Effector memory CD4-positive, alpha-beta T cell (primary cell): Measurements from ENCODE around the gene LRRC4C.

Experiments used
- DNase-seq, 3 donors: peaks; one replicate each; pipeline ENCODE4 v3.0.0-alpha.2; 2020
- H3K27ac ChIP-seq: 2 replicates; pipeline ENCODE4 v1.7.0; 2013; ENCODE audit warnings: mild to moderate bottlenecking, low read length, moderate library complexity; ENCODE audit not compliant: insufficient read depth, poor library complexity, severe bottlenecking
- H3K27me3 ChIP-seq: replicated peaks from 2 replicates; pipeline ENCODE4 v1.7.0; 2013; ENCODE audit warnings: mild to moderate bottlenecking, low read length; ENCODE audit not compliant: insufficient read depth, control insufficient read depth, poor library complexity, severe bottlenecking
- H3K36me3 ChIP-seq: 2 replicates; pipeline ENCODE4 v1.7.0; 2013; ENCODE audit warnings: mild to moderate bottlenecking, low read length, moderate library complexity; ENCODE audit not compliant: control insufficient read depth, insufficient read depth
- H3K4me1 ChIP-seq: 2 replicates; pipeline ENCODE4 v1.7.0; 2013; ENCODE audit warnings: low read length, mild to moderate bottlenecking; ENCODE audit not compliant: control insufficient read depth, insufficient read depth, poor library complexity, severe bottlenecking
- H3K4me3 ChIP-seq: 2 replicates; pipeline ENCODE4 v1.7.0; 2013; ENCODE audit warnings: low read length, low read depth, mild to moderate bottlenecking; ENCODE audit not compliant: insufficient read depth, poor library complexity, severe bottlenecking
- H3K9me3 ChIP-seq: 2 replicates; pipeline ENCODE4 v1.7.0; 2013; ENCODE audit warnings: mild to moderate bottlenecking, low read length, moderate library complexity; ENCODE audit not compliant: control insufficient read depth

Gene LRRC4C

DNA sequence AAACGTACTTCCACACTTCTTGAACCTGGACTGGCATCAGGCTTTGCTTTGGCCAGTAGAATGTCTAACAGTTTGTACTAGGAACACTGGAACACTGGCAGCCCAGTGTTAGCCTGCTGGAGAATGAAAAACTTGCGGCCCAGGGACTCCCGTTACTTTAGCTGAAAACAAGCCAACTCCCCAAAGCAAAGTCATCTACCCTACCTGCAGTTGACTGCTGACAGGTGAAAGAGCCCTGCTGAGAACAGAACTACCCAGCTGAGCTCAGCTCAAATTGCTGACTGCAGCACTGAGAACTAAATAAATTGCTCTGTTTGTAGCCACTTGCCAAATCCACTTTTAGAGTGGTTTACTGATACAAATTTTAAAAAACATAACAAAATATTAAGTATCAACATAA is 342.5 kb downstream of the LRRC4C start:
- Histone ChIP-seq H3K4me1 (no peaks in the 10 kb centered on the region), H3K4me3 (no peak overlapping the region), H3K27me3 (no peaks in the 10 kb centered on the region), H3K27ac (no peak overlapping the region), H3K36me3 (no peaks in the 10 kb centered on the region), H3K9me3 (no peaks in the 10 kb centered on the region)
- no peak for DNase-seq

DNA sequence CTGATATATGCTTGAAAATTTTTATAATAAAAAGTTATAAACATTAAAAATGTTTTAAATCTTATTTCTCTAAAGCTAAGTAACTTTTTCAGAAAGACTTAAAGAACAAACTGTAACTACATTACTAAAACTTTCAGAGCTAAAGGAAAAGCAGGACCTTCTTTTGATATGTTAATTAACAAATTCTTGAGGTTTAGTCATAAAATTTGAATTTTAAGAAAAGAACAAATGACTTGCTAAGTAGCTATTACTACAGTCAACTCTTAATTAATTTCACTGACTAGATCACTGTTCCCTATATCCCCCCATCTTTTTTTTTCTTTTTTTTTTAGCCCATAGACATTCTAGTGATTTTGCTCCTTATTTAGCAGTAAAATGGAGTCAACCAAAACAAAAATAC is 344.4 kb downstream of the LRRC4C start:
- Histone ChIP-seq H3K9me3 (no peaks in the 10 kb centered on the region), H3K27me3 (no peaks in the 10 kb centered on the region), H3K4me1 (no peaks in the 10 kb centered on the region), H3K4me3 (no peak overlapping the region), H3K36me3 (no peaks in the 10 kb centered on the region), H3K27ac (no peak overlapping the region)
- DNase-seq = no peak

DNA sequence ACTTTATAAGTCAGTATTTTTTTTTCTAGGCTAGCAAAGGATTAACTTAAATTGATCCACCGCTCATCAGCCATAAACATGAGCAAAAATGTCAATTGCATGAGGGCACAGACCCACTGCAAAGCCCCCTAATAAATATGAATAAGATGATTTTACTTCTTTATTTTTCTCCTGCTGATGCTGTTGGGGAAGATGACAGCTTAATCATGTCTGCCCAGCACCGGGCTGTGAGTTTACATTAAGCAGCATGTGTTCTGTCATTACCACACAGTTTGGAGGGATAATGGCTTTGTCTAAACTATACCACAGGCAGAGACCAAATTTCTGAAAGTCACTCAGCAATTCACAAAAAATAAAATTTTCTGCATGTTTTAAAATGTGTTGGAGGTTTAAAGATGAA is 346.3 kb downstream of the LRRC4C start:
- no peak for DNase-seq
- Histone ChIP-seq H3K4me1 (no peaks in the 10 kb centered on the region), H3K36me3 (no peaks in the 10 kb centered on the region), H3K27me3 (no peaks in the 10 kb centered on the region), H3K9me3 (no peaks in the 10 kb centered on the region), H3K27ac (no peak overlapping the region), H3K4me3 (no peak overlapping the region)

DNA sequence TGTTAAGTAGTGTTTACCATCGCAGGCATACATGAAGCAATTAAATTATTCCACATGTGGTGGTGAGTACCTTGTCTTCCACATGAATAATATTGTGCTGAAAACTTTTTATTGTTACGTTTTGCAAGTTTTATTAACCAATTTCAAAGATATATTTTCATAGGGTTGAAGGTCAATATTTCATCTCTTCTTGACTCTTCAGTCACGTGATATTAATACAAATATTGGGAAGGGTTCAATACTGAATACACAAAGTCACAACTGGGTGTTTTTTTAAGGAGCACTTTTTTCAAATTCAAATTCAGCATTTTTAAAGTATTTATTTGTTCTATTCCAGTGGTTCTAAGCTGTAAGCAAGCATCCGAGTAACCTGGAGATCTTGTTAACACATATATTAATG is 348.9 kb downstream of the LRRC4C start:
- Histone ChIP-seq H3K36me3 (no peaks in the 10 kb centered on the region), H3K27me3 (no peaks in the 10 kb centered on the region), H3K9me3 (no peaks in the 10 kb centered on the region), H3K4me3 (no peak overlapping the region), H3K4me1 (no peaks in the 10 kb centered on the region), H3K27ac (no peak overlapping the region)
- no peak for DNase-seq

DNA sequence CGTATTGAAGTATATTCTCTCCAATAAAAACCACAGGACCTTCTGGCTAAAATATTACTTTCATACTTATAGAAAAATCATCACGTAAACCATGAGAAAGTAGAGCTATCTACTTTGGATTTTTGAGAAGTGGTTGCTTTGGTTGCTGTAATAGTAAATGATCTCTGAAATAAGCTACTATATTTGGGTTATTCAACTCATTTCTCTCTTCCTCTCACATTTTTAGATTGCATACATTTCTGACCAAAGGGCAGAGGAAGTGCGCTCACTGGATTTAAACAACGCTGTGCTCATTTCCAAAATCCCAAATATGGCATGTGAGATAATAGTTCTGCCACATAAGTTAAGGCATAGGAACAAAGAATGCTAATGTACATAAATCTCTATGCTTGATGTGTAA is 357.0 kb downstream of the LRRC4C start:
- Histone ChIP-seq H3K27ac (no peak overlapping the region), H3K9me3 (no peaks in the 10 kb centered on the region), H3K27me3 (no peaks in the 10 kb centered on the region), H3K4me1 (no peaks in the 10 kb centered on the region), H3K36me3 (no peaks in the 10 kb centered on the region), H3K4me3 (no peak overlapping the region)
- DNase-seq = no peak

DNA sequence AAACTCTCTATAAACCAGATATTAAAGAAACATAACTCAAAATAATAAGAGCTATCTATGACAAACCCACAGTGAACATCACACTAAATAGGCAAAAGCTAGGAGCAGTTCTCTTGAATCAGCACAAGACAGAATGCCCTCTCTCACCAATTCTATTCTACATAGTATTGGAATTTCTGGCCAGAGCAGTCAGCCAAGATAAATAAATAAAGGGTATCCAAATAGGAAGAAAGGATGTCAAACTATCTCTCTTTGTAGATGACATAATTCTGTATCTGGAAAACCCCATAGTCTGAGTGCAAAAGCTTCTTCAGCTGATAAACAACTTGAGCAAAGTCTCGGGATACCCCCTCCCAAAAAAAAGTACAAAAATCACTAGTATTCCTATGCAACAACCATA is 359.8 kb downstream of the LRRC4C start:
- no peaks in the 10 kb centered on the region for H3K36me3 ChIP-seq
- DNase-seq = no peak

DNA sequence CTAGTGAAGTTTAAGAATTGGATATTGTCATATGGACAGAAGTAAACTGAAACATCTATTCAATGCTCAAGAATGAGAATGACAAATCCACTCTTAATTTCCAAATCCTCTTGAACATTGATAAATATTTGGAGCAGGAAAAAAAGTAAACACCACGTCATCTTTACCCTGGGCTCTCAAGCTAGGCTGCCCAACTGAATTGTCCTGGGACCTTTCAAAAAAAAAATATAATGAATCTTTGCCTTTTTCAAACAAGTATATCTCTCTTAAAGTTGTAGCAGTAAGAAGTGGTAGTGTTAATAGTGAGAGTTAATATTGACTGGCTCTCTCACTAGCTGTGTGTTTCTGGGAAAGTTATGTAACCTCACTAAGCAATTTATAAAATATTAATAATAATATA is 374.3 kb downstream of the LRRC4C start:
- H3K9me3 ChIP-seq = no peaks in the 10 kb centered on the region
- no peak overlapping the region for H3K27ac ChIP-seq
- DNase-seq = no peak
- H3K4me1 ChIP-seq = no peaks in the 10 kb centered on the region
- H3K36me3 ChIP-seq = no peaks in the 10 kb centered on the region
- H3K4me3 ChIP-seq = no peak overlapping the region
- no peaks in the 10 kb centered on the region for H3K27me3 ChIP-seq

More for the DNA sequence above, 359.8 kb downstream of the LRRC4C start:
- Histone ChIP-seq H3K4me1 (no peaks in the 10 kb centered on the region), H3K4me3 (no peak overlapping the region), H3K27ac (no peak overlapping the region), H3K27me3 (no peaks in the 10 kb centered on the region), H3K9me3 (no peaks in the 10 kb centered on the region)

DNA sequence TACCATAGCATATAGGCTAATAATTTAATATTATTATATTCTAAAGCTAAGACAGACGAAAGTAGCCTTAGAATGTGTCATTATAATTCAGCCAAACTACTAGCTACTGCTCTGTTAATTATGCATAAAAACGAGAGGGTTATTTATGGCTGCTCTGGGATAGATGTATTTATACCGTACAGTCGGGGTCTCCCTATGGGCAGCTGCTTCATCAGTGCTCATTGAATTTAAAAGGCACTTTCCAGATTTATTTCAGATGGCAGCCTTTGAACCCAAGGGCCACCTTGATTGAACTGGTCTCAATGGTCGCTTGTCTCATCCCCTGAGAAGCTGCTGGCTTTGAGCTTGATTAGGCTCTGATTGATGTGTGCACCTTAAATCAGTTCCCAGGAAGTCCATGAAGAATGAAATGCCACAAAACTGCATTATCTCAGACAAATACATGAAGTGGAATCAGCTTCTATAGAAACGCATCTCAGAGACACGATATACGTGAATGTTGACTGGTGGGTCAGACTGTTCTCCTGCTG is 377.6 kb downstream of the LRRC4C start:
- Histone ChIP-seq H3K36me3 (no peaks in the 10 kb centered on the region), H3K9me3 (no peaks in the 10 kb centered on the region), H3K4me3 (no peak overlapping the region), H3K4me1 (no peaks in the 10 kb centered on the region), H3K27ac (no peak overlapping the region), H3K27me3 (no peaks in the 10 kb centered on the region)
- no peak for DNase-seq

DNA sequence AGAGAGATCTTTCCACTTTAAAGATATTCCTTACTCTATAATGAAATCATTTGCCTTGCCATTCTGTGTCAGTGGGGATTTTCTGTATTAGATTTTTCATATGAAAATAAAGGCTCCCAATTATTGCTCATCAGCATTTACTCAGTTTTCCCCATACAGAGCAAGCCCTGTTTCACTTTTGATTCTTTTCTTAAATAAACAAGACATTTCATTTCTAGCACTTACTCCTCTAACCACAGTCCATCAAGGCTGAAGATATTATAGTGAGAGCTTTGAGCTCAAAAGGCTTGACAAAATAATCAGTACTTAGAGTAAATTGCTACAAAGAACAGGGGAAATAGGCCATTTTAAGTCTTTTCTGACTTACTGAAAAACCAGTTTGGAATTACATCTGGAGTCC is 385.1 kb downstream of the LRRC4C start:
- H3K27me3 ChIP-seq = no peaks in the 10 kb centered on the region
- H3K4me1 ChIP-seq = no peaks in the 10 kb centered on the region
- no peaks in the 10 kb centered on the region for H3K36me3 ChIP-seq
- H3K4me3 ChIP-seq = no peak overlapping the region
- no peak for DNase-seq
- no peaks in the 10 kb centered on the region for H3K9me3 ChIP-seq
- H3K27ac ChIP-seq = no peak overlapping the region

DNA sequence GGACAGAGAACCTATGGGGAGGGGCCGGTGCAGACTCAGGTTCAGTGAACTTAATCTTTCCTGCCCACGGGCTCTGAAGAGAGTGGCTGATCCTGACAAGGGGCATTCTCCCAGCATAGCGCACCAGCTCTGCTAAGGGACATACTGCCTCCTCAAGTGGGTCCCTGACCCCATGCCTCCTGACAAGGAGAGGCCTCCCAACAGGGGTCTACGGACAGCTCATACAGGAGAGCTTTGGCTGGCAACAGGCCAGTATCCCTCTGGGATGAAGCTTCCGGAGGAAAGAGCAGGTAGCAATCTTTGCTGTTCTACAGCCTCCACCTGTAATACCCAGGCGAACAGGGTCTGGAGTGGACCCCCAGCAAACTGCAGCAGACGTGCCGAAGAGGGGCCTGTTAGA is 394.0 kb downstream of the LRRC4C start:
- H3K27me3 ChIP-seq = no peaks in the 10 kb centered on the region
- no peak overlapping the region for H3K4me3 ChIP-seq
- no peak overlapping the region for H3K27ac ChIP-seq
- H3K36me3 ChIP-seq = no peaks in the 10 kb centered on the region
- no peaks in the 10 kb centered on the region for H3K9me3 ChIP-seq
- no peak for DNase-seq
- H3K4me1 ChIP-seq = no peaks in the 10 kb centered on the region

DNA sequence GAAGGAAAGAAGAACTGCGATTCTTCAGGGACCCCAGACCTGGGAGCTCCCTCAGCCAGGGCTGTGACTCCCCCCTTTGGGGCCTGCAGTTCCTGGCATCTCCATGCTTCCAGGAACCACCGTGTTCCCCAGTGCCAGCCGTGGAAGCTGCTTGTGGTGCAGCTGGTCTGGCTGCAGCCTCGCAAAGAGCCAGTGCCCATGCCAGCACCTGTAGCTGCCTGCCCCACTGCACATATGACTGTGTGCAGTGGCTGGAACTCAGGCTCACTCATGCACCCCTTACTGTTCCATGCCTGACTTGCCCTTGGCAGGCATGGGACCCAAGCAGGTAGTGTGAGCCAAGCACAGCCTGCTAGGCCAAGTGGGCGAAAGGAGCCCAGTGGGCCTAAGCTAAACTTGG is 401.3 kb downstream of the LRRC4C start:
- no peak for DNase-seq
- no peak overlapping the region for H3K4me3 ChIP-seq
- no peak overlapping the region for H3K27ac ChIP-seq
- no peaks in the 10 kb centered on the region for H3K36me3 ChIP-seq
- H3K9me3 ChIP-seq = peaks cover 7% of the 10 kb centered on the region
- no peaks in the 10 kb centered on the region for H3K27me3 ChIP-seq
- no peaks in the 10 kb centered on the region for H3K4me1 ChIP-seq
